ENCODE data around the gene KIF26A. TPM values are rescaled to one million over a fixed set of nuclear protein-coding genes. Genes with fewer than 3 reads are reported as not detected.

KIF26A gene
- total and polyA plus RNA-seq, 2 of the 13 experiments (the other 11 are each of a cell fraction or from before 2014, with no cell fraction given), result not detected

DNA sequence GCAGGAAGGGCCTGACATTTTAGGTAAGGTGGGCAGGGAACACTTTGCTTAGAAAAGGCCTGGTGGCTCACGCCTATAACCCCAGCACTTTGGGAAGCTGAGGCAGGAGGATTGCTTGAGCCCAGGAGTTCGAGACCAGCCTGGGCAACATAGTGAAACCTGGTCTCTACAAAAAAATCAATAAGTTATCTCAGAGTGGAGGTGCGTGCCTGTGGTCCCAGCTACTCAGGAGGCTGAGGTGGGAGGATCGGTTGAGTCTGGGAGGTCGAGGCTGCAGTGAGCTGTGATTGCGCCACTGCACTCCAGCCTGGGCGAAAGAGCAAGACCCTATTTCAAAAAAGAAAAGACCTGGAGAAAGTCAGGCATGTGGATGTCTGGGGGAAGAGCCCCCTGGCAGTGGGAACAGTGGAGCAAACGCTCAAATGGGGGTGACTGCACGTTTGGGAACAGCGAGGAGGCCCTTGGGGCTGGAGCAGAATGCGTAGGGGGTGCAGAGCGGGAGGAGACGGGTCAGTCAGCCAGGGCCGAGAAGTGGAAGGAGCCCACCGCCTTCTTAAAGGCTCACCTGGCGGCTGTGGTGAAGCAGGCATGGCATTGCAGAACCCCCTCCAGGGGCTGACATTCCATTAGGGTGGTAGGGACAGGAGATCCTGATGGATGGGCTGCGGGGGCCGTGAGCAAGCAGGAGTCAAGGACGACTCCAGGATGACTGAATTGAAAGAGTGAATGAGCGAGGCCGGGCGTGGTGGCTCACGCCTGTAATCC, 6.2 kb upstream of the KIF26A start:
- no peak overlapping the region for H3K9ac ChIP-seq (ENCODE audit: insufficient read depth, low read depth, low read length)
- no peaks in the 10 kb centered on the region for H3K79me2 ChIP-seq (ENCODE audit: insufficient read depth, low read length)
- H4K20me1 ChIP-seq (ENCODE audit: insufficient read depth, low read length), result no peaks in the 10 kb centered on the region
- ATAC-seq, result no peak
- in situ Hi-C loops (cut with HindIII; ENCODE audit: extremely low pct_ligation_motif_present, low pct_unique_long_range_greater_than_20kb) (loop anchor here (5.0 kb wide), 1 partner anchor 35 kb away; no protein-coding TSS in a partner anchor), intact Hi-C loops (cut with micrococcal nuclease; ENCODE audit: unreplicated experiment) (loop anchor here (1.0 kb wide), 1 partner anchor 54 kb away; no protein-coding TSS in a partner anchor)
- FAIRE-seq, result no peak
- no peak overlapping the region for H3K4me2 ChIP-seq (ENCODE audit: low read depth, low read length)
- TF ChIP-seq SALL2 (CRISPR knock-in tag; IDR thresholded peaks at IDR 0.05) (no peak), ZNF496 (CRISPR knock-in tag; IDR thresholded peaks at IDR 0.05; ENCODE audit: insufficient replicate concordance) (no peak), ZNF605 (CRISPR knock-in tag; IDR thresholded peaks at IDR 0.05) (no peak), RBM39 (IDR thresholded peaks at IDR 0.05; ENCODE audit: low read depth, low read length, poor library complexity, severe bottlenecking) (no peak), TEAD2 (CRISPR knock-in tag; IDR thresholded peaks at IDR 0.05) (no peak), HOXA9 (CRISPR knock-in tag; IDR thresholded peaks at IDR 0.05; ENCODE audit: borderline replicate concordance) (no peak), RFX1 (IDR thresholded peaks at IDR 0.05) (no peak), POLR2AphosphoS5 (IDR thresholded peaks at IDR 0.05; ENCODE audit: low read depth, low read length) (no peak), ZMYM4 (CRISPR knock-in tag; IDR thresholded peaks at IDR 0.05) (no peak), MBD4 (IDR thresholded peaks at IDR 0.05; ENCODE audit: borderline replicate concordance, low read length) (no peak), PCBP2 (optimal IDR thresholded peaks at IDR 0.05; ENCODE audit: low read depth, low read length, poor library complexity, severe bottlenecking) (no peak), DNMT1 (CRISPR knock-in tag; IDR thresholded peaks at IDR 0.05) (no peak)
- TF ChIP-seq, protein P1, sequence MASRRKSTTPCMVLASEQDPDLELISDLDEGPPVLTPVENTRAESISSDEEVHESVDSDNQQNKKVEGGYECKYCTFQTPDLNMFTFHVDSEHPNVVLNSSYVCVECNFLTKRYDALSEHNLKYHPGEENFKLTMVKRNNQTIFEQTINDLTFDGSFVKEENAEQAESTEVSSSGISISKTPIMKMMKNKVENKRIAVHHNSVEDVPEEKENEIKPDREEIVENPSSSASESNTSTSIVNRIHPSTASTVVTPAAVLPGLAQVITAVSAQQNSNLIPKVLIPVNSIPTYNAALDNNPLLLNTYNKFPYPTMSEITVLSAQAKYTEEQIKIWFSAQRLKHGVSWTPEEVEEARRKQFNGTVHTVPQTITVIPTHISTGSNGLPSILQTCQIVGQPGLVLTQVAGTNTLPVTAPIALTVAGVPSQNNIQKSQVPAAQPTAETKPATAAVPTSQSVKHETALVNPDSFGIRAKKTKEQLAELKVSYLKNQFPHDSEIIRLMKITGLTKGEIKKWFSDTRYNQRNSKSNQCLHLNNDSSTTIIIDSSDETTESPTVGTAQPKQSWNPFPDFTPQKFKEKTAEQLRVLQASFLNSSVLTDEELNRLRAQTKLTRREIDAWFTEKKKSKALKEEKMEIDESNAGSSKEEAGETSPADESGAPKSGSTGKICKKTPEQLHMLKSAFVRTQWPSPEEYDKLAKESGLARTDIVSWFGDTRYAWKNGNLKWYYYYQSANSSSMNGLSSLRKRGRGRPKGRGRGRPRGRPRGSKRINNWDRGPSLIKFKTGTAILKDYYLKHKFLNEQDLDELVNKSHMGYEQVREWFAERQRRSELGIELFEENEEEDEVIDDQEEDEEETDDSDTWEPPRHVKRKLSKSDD (CRISPR knock-in tag; IDR thresholded peaks at IDR 0.05; ENCODE audit: low read depth), result no peak
- TF ChIP-seq, protein P2, sequence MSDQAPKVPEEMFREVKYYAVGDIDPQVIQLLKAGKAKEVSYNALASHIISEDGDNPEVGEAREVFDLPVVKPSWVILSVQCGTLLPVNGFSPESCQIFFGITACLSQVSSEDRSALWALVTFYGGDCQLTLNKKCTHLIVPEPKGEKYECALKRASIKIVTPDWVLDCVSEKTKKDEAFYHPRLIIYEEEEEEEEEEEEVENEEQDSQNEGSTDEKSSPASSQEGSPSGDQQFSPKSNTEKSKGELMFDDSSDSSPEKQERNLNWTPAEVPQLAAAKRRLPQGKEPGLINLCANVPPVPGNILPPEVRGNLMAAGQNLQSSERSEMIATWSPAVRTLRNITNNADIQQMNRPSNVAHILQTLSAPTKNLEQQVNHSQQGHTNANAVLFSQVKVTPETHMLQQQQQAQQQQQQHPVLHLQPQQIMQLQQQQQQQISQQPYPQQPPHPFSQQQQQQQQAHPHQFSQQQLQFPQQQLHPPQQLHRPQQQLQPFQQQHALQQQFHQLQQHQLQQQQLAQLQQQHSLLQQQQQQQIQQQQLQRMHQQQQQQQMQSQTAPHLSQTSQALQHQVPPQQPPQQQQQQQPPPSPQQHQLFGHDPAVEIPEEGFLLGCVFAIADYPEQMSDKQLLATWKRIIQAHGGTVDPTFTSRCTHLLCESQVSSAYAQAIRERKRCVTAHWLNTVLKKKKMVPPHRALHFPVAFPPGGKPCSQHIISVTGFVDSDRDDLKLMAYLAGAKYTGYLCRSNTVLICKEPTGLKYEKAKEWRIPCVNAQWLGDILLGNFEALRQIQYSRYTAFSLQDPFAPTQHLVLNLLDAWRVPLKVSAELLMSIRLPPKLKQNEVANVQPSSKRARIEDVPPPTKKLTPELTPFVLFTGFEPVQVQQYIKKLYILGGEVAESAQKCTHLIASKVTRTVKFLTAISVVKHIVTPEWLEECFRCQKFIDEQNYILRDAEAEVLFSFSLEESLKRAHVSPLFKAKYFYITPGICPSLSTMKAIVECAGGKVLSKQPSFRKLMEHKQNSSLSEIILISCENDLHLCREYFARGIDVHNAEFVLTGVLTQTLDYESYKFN (CRISPR knock-in tag; conservative IDR thresholded peaks at IDR 0.05), result no peak
- TF ChIP-seq, protein P3, sequence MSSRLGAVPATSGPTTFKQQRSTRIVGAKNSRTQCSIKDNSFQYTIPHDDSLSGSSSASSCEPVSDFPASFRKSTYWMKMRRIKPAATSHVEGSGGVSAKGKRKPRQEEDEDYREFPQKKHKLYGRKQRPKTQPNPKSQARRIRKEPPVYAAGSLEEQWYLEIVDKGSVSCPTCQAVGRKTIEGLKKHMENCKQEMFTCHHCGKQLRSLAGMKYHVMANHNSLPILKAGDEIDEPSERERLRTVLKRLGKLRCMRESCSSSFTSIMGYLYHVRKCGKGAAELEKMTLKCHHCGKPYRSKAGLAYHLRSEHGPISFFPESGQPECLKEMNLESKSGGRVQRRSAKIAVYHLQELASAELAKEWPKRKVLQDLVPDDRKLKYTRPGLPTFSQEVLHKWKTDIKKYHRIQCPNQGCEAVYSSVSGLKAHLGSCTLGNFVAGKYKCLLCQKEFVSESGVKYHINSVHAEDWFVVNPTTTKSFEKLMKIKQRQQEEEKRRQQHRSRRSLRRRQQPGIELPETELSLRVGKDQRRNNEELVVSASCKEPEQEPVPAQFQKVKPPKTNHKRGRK (CRISPR knock-in tag; IDR thresholded peaks at IDR 0.05), result no peak
- peaks cover 16% of the 10 kb centered on the region for H3K9me3 ChIP-seq (ENCODE audit: low read length)
- 4% methylated on average over 18 of the region's 23 CpGs for WGBS (ENCODE audit: low lambda C conversion rate)
- no peak overlapping the region for H3K27ac ChIP-seq (ENCODE audit: extremely low read length, insufficient read depth, low read length)
- H2AFZ ChIP-seq (ENCODE audit: low read length), result no peak overlapping the region
- H3K27me3 ChIP-seq (ENCODE audit: control insufficient read depth in 1 of 2, insufficient read depth in 2 of 2, low read length in 2 of 2), result peaks cover 0 to 21% of the 10 kb centered on the region in 2 experiments; a peak in 4 of 5 replicates
- CTCF ChIA-PET (ENCODE audit: low intra/inter-chr PET ratio, low total read pairs), result interaction anchor here (1.3 kb wide), 1 partner anchor 38 kb away, joined by 6 read pairs; no protein-coding TSS in a partner anchor
- no peaks in the 10 kb centered on the region for H3K4me1 ChIP-seq (ENCODE audit: insufficient read depth, low read length)
- DNase-seq (ENCODE audit: low spot score), result no peak
- no TSS peak for BruUV-seq (replicated peaks)
- H3K4me3 ChIP-seq (replicated peaks in 1 of 3; ENCODE audit: insufficient read depth in 1 of 3, low read depth in 2 of 3, low read length in 3 of 3), result no peak overlapping the region
- POLR2A ChIA-PET, result no interaction called here
- H3K36me3 ChIP-seq (replicated peaks in 1 of 2; ENCODE audit: control insufficient read depth in 1 of 2, insufficient read depth in 2 of 2, low read length in 2 of 2), result no peaks in the 10 kb centered on the region

Data from HepG2 (cell line).